NCI-H82 (cell line): Measurements from ENCODE around the gene KNL1.
A peak's percentile ranks its signal among the peaks of the same experiment; 100 is the strongest.
"Not testable (repeated sequence)": the region's sequence is repeated elsewhere in the genome, so short reads cannot be mapped to it uniquely, and the experiment has no call there.

Experiments used
- DNase-seq: peaks from one replicate; lab custom pipeline; 2025; lab: John Stamatoyannopoulos, UW

The KNL1 gene

DNA sequence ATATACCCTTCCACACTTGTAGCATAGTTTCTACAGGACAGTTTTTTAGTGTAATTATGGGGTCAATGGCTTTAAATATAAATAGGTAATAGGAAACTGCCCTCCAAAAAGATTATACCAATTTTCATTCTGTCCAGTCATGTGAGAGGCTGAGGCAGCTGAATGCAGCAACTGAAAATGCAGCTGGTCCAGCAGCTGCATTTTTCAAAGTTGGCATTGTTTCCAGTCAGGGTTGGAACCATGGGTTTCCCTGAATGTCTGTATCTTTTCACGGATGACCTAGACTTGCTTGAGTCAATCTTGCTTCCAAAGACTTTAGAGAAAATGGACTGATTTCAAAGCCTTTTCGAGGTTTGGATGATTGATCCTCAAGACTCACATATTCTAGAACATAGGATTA is 9.9 kb upstream of the KNL1 start:
- DNase-seq, result no peak

DNA sequence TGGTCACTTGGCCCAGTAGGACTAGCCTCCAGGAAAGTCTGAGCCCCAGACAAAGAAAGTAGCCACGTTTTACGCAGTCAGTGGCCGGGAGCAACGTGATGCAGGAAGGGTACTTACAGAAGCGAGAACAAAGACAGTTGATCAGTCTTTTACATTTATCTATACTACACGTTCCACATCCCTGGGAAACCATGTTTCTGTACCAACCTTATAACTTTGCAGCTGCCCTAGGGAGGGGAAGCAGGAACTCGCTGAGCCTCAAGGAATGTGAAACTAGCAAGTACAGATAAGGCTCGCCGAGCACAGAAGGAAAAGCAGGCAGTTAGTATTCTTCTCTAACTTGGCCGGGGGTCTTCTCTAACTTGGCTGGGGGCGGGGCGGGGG is 3.4 kb upstream of the KNL1 start:
- no peak for DNase-seq

DNA sequence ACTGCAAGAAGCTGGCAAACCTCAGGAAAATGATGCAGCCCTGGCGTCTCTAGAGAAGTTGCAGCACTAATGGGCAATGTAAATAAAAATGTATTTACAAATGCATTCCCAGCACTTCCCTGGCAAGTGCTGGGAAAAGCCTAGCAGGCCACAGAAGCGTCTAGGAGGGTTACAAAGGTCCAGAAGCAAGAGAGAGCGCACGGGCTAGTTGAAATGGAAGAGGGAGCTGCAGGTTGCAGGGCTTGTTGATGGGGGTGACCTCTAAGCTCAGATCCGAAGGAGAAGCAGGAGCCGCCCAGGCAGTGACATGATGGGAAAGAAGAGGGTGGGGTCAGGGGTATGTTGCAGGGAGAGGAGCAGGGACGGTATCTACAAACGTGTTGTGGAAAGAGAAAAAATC is 2.7 kb upstream of the KNL1 start:
- DNase-seq, result peak; percentile 25

DNA sequence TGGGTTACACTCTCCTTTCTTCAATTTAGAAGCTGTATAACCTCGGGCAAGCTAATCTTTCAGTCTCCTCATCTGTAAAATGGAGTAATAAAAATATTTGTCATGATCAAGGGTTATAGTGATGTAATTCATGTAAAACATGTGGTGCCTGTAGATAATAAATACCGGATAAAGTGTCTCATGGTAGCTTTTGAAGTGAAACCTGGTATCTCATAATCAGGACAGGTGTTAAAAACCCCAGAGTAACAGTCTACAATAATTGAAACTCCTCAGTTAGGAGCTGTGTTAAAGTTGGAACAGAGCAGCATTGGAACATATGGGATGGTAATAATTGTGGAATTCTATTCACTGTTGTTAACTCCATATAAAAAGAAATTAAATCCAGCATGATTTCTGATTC is 884 bp upstream of the KNL1 start:
- no peak for DNase-seq

DNA sequence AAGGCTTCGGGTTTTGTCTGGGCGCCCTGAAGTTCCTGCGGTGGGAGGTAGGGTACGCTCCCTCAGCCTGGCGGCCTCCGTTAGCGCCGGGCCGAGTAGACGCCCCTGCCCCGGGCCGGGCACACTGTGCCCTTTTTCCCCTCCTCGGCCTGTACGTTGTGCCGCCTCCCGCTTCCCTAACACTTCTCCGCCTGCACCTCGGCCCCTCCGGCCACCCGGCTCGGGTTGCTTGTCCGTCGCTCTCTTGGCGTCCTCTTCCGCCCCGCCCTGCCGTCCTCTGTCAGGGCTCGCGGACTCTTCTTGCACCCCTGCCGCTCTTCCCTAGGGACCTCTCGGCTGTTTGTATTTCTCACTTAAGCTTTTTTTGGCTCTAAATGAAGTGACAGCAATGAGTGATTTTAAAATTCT is 384 bp downstream of the KNL1 start:
- DNase-seq, result peak; percentile 84

DNA sequence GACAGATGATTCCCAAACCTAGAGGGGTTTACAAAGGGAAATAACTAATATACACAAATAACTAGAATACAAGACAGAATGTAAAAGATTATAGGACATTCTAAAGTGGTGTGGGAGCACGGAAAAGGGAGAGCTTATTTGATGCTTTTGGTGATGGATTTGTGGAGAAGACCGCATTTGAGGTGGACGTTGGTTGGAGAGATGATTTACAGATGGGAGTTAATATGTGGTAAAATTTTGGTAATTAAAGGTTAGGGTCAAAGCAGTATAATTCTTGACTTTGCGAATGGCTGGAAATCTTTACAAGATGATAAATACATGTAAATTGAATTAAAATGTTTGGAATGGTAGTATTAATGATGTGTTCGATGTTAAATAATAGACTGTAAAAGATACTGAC is 1.2 kb downstream of the KNL1 start:
- DNase-seq, result no peak

DNA sequence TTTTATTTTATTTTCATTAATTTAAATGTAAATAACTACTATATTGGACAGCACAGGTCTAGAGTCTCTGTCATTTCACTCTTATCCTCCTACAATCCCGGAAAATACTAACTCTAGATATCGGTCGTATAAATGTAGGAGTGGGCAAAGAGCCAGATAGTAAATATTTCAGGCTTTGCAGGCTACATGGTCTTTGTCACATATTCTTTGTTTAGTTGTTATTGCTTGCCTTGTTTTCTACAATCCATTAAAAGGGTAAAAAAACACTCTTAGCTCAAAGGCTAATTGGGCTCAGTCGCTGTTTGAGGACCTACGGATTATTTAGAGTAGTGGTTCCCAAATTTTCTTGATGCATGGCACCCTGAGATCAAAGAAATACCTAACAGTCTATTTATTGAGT is 1.7 kb downstream of the KNL1 start:
- no peak for DNase-seq

DNA sequence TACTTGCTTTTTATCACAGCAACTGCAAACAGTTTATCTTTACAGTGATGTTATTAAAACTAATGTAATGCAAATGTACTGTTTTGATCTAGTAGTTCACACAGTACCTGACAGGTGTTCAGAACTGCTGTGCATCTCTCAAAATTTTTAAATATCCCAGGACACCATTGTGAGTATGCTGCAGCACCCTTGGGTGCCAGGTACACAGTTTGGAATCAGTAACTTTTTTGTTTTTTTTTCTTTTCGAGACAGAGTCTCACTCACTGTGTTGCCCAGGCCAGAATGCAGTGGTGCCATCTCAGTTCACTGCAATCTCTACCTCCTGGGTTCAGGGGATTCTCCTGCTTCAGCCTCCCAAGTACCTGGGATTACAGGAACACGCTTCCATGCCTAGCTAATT is 3.0 kb downstream of the KNL1 start:
- no peak for DNase-seq

DNA sequence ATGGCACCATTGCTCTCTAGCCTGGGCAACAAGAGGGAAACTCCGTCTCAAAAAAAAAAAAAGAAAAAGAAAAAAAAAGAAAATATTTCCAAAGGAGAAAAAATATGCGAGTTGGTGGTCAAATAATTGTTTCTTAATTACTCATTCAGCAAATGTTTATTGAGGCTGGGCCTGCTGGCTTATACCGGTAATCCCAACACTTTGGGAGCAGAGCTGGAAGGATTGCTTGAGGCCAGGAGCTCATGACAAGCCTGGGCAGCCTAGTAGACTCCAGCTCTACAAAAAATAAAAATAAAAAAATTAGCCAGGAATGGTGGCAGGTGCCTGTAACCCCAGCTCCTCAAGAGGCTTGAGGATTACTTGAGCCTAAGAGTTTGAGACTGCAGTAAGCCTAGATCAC is 4.1 kb downstream of the KNL1 start:
- DNase-seq, result no peak

DNA sequence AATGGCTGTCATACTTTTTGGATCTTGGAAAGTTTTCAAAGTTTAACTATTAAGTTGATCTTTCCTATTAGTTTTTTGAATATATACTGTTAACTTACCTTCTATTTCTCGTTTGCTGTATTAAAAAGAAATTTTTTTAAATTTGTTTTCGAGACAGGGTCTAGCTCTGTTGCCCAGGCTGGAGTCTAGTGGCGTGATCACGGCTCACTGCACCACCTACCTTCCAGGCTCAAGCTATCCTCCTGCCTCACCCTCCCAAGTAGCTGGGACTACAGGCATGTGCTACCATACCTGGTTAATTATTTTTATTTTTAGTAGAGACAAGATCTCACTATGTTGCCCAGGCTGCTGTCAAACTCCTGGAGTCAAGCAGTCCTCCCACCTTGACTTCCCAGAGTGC is 4.6 kb downstream of the KNL1 start:
- no peak for DNase-seq

DNA sequence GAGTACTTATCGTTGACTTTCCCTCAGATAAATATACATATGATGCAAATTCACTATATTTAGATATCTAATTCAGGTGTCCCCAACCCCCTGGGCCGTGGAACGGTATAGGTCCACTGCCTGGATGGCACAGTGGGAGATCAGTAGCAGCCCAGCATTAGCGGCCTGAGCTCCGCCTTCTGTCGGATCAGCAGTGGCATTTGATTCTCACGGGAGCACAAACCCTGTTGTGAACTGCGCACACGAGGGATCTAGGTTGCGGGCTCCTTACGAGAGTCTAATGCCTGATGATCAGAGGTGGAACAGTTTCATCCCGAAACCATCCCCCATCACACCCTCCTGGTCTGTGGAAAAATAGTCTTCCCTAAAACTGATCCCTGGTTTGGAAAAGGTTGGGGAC is 6.9 kb downstream of the KNL1 start:
- no peak for DNase-seq

DNA sequence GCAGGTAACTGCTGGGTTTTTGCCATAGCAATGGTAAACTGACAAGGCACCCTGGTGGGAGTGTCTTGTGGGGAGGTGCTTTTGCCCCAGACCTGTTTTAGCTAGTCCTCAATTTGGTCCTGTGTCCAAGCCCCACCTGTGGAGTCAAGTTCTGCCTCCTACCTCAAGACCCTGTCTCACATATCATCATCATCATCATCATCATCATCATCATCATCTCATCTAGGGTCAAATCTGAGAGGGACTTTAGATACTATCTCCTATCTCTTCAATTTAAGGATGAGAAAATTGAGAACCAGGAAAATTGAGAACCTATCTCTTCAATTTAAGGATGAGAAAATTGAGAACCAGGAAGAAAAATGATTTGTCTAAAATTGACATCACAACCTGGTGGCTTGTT is 9.9 kb downstream of the KNL1 start:
- DNase-seq, result no peak

DNA sequence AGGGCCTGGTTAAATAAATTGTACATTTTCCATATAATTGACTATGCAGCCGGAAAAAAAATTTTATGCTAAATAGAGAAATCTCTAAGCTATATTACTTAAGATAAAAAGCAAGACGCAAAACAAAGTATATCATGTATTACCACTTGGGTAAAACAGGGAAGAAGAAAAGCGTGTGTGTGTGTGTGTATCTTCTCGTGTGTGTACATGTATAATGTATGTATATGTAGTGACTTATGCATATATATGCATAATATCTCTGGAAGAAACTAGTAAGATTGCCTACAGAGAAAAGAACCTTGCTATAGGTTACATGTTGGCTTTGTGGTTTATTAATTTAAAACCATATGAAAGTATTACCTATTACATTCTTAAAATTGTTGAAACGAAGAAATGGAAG is 19.0 kb downstream of the KNL1 start:
- no peak for DNase-seq

DNA sequence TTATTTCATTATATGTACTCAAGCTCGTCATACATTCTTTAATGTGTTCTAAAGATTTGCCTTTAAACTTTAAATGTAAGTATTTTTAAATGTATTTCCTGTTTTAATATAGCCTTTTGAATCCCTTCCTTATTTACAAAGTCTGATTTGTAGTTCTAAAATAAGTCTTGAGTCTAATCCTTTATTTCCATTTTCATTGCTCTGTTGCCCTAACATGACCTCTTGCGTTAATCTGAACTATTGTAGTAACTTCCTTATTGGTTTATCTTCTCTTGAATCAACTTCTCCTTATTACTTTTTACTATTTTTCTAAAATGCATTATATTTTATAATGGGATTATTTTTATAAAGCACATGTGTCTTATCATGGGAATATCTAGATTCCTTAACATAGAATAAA is 24.0 kb downstream of the KNL1 start:
- DNase-seq, result no peak

DNA sequence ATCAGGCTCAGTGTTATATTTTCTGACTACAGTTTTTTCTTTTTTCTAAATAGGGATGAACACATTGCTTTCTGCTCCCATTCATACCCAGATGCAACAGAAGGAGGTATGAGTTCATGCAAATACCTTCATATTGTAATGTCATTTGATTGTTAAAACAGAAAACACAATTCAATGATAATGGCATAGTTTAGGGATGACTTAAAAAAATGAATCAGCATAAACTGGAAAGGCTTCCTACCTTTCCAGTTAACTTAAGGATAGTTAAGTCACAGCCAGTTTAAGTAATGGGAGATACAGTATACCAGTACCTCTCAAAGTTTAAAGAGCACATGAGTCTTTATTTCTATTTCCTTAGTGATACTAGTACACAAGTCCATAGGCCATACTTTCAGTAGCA is 24.9 kb downstream of the KNL1 start:
- DNase-seq, result no peak

DNA sequence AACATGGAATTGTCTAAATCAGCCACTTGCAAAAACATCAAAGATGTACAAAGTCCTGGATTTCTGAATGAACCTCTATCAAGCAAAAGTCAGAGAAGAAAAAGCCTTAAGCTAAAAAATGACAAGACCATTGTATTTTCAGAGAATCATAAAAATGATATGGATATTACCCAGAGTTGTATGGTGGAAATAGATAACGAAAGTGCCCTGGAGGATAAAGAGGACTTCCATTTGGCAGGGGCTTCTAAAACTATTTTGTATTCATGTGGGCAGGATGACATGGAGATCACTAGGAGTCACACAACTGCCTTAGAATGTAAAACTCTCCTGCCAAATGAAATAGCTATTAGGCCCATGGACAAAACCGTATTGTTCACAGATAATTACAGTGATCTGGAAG is 29.3 kb downstream of the KNL1 start:
- DNase-seq, result no peak

DNA sequence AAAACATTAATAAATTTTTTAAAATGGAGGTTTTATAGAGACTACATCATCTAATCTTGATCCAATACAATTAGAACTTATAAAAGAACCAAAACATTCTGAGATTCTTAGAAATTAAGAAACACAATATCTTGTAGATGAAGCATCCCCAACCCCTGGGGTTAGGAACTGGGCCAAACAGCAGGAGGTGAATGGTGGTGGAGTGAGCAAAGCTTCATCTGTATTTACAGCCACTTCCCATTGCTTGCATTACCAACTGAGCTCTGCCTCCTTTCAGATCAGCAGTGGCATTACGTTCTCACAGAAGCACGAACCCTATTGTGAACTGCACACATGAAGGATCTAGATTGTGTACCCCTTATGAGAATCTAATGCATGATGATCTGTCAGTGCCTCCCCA is 36.3 kb downstream of the KNL1 start:
- DNase-seq, result no peak

DNA sequence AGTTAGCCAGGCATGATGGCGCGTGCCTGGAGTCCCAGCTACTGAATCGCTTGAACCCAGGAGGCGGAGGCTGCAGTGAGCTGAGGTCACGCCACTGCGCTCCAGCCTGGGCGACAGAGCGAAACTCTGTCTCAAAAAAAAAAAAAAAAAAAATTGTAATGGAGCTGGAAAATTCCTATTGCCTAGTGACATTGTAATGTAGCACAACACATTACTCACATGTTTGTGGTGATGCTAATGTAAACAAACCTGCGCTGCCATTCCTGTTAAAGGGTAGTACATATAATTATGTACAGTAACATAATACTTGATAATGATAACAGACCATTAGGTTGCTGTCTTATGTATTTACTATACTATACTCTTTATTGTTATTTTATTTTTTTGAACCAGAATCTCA is 39.1 kb downstream of the KNL1 start:
- no peak for DNase-seq

DNA sequence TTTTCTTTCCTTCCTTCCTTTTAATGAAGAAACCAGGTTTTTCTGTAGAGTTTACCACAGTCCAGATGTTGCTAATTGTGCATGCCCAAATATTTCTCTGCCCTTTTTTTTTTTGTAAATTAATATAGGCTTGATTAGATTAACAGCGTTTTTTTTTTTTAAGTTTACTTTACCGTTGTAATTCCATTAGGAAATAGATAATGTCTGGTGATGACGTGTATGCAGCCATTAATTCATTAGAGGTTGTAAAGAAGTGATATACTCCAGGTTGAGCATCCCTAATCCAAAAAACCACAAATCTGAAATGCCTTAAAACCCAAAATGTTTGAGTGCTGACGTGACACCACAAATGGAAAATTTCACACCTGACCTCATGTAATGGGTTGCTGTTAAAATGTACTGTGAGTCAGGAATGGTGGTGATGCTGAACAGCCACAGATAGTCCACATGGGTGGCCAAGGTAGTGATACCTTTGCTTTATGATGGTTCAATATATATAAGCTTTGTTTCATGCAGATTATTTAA is 43.2 kb downstream of the KNL1 start:
- no peak for DNase-seq

DNA sequence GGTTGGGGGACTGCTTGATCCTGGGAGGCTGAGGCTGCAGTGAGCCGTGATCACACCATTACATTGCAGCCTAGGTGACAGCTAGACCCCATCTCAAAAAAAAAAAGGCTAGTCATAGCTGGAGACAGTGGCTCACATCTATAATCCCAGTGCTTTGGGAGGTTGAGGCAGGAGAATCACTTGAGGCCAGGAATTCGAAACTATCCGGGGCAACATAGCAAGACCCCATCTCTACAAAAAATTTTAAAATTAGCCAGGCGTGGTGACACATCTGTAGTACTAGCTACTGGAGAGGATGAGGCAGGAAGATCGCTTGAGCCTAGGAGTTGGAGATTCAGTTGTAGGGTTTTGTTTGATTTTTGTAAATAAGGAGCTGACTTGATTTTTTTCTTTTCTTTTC is 45.6 kb downstream of the KNL1 start:
- no peak for DNase-seq

DNA sequence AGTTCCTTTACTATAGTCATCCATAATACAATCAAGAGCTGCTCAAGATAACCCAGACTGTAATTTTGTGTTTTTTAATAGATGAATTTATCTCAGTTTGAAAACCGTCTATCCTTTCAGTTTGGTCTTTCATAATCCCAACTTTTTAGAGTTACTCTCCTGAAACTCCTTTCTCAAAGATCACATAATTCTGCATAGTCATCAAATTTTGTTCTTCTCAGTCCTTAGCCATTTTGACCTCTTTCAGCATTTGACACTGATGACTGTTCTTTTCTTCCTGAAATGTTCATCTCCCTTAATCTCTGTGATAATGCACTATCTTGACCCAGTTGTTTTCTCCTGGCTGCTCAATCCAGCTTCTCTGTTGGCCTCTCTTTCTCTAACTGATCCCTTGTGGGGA is 53.5 kb downstream of the KNL1 start:
- peak; percentile 17 for DNase-seq

DNA sequence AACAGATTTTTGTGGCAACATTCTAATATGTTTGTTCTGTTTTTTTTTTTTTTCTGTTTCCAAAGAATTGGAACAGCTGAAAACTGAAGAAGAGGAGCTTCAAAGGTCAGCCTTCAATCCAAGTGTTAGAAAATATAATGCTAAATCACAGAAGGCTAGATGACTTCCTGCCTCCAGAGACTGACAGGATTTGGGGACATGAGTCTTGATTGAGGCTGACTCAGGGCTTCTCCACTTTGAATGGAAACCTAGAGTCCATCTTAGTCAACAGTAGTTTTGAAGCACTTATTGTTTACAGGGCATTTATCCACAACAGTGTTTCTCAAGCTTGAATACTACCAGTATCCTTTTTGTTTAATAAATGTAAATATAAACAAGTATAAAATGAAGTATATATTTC is 56.4 kb downstream of the KNL1 start:
- DNase-seq, result peak; percentile 76

DNA sequence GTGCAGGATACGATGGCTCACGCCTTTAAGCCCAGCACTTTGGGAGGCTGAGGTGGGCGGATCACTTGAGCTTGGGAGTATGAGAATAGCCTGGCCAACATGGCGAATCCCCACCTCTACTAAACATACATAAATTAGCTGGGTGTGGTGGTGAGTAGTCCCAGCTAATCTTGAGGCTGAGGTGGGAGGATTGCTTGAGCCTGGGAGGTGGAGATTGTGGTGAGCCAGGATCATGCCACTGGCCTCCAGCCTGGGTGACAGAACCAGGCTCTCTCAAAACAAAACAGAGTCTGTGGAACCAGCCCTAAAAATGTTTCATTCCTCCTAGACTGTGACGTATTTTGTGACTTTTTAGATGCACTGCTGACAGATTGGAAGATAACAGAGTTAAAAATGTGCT is 66.6 kb downstream of the KNL1 start:
- DNase-seq, result no peak

DNA sequence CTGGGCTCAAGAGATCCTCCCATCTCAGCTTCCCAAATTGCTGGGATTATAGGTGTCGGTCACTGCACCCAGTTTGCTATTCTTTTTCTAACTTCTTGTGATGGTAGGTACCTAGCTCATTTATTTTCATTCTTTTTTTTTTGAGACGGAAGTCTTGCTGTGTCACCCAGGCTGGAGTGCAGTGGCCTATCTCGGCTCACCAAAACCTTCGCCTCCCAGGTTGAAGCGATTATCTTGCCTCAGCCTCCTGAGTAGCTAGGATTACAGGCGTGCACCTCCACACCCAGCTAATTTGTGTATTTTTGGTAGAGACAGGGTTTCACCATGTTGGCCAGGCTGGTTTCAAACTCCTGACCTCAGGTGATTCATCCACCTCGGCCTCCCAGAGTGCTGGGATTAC is 70.9 kb downstream of the KNL1 start:
- DNase-seq, result no peak

DNA sequence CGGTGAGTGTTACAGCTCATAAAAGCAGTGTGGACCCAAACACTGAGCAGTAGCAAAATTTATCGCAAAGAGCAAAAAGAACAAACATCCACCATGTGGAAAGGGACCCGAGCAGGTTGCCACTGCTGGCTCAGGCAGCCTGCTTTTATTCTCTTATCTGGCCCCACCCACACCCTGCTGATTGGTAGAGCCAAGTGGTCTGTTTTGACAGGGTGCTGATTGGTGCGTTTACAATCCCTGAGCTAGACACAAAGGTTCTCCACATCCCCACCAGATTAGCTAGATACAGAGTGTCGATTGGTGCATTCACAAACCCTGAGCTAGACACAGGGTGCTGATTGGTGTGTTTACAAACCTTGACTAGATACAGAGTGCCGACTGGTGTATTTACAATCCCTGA is 82.2 kb downstream of the KNL1 start:
- not testable (repeated sequence) for DNase-seq
